ENCODE data around the gene ATP10B.

ATP10B gene

GRCh38 chr5:160851451-160851850 is 560 bp downstream of the ATP10B start:
- TF ChIP-seq CTCF (conservative IDR thresholded peaks at IDR 0.05): no peak
- H3K27ac ChIP-seq: no peak overlapping the region

GRCh38 chr5:160850421-160850820 is 1.6 kb downstream of the ATP10B start:
- H3K27ac ChIP-seq: no peak overlapping the region
- TF ChIP-seq CTCF (conservative IDR thresholded peaks at IDR 0.05): no peak

GRCh38 chr5:160847526-160848085 is 4.4 kb downstream of the ATP10B start:
- no peak for TF ChIP-seq CTCF (conservative IDR thresholded peaks at IDR 0.05)
- no peak overlapping the region for H3K27ac ChIP-seq

DNA sequence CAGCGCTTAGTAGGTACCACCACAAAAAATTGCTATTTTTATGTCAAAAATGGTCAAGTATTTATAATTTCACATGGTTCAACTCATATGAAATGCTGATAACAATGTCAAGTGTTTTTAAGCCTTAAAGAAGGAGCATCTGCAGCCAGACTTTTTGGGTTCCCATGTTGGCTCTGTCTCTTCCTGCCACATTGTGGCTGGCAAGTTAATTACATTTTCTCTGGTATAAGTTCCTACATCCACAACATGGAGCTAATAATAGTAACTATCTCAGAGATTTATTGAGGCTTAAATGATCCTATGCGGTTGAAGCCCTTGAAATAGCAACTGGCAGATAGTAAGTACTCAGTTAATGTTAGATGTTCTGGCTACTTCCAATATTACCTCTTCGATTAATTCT is 5.4 kb downstream of the ATP10B start:
- no peak overlapping the region for H3K27ac ChIP-seq
- TF ChIP-seq CTCF (conservative IDR thresholded peaks at IDR 0.05): no peak

DNA sequence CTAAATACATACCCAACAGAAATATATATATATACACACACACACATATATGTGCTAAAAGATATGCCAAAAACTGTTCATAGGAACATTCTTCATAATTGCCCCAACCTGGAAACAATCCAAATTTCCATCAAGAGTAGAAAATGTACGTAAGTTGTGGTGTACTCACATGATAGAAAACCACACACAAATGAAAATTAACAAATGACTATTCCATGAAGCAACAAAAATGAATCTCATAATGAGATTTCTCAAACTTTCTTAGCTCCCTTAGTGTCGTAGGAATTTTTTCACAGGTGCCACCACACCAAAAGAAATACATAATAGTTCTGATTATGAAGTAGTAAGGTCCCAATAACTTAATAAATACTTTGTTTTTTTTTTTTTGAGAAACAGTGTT is 7.8 kb downstream of the ATP10B start:
- TF ChIP-seq CTCF (conservative IDR thresholded peaks at IDR 0.05): no peak
- H3K27ac ChIP-seq: no peak overlapping the region

- TF ChIP-seq CTCF (conservative IDR thresholded peaks at IDR 0.05): no peak
- no peak overlapping the region for H3K27ac ChIP-seq
Measured at GRCh38 chr5:160843240-160843639, 8.8 kb downstream of the ATP10B start.

- H3K27ac ChIP-seq: no peak overlapping the region
- no peak for TF ChIP-seq CTCF (conservative IDR thresholded peaks at IDR 0.05)
Measured at GRCh38 chr5:160837749-160838593, 14.0 kb downstream of the ATP10B start.

Data from VCaP (cell line).